Activated T-cell treated with anti-CD3 and anti-CD28 coated beads, Interleukin-2, amount 50 U/mL, for 1 hour (primary cell): ENCODE data around the gene CDK3.
"Not testable (repeated sequence)": the region's sequence is repeated elsewhere in the genome, so short reads cannot be mapped to it uniquely, and the experiment has no call there.

Source experiments
- DNase-seq: peaks from one replicate; pipeline ENCODE4 v3.0.0-alpha.2; 2020

The CDK3 gene

GRCh38 chr17:76017481-76018339, 17.1 kb downstream of the CDK3 start:
- DNase-seq, result no peak

GRCh38 chr17:76018340-76018680, 17.7 kb downstream of the CDK3 start:
- DNase-seq, result no peak

- DNase-seq, result no peak
Measured at GRCh38 chr17:76018801-76019200, 18.1 kb downstream of the CDK3 start.

GRCh38 chr17:76019833-76020467, 19.3 kb downstream of the CDK3 start:
- no peak for DNase-seq

GRCh38 chr17:76022285-76022684, 21.6 kb downstream of the CDK3 start:
- DNase-seq, result no peak

DNA sequence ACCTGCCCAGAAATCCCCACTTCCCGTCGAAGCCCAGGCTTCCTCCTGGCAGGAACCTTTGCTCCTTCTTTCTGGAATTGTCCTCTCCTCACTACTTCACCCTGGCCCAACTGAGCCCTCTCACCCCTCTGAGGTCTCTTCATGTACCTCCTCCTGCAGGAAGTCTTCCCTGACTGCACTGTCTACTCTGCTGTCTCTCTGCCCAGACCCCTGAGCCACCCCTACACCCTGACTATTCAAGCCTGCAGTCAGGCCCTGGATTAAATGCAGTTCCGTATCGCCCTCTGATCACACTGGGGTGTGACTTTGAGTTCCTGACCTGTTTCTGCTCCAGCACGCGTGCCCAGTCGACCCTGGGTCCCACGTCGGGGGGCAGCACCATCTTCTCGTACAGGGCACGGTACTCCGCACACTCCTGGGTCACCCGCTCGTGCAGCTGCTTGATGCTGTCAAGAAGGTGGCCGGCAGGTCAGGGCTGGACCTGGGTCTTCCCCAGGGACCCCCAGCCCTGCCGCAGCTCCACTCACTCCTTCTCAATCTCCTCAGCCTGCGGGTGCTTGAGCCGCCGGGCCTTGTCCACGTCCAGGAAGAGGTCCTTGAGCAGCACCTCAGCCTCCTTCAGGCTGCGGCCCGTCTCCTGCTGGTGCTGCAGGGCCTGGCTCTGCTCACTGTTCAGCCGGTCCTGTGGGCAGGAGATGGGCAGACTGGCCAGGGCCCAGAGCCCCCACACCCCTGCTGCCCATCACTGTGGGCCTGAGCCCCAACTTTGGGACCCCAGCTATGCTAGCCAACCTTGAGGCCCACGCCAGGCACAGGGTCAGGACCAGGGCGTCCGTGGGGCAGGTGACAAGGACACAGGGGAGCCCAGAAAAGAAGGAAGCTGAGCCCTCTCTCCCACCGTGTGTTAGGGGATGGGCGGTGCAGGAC, 22.6 kb downstream of the CDK3 start:
- DNase-seq, result no peak

- DNase-seq, result no peak
Measured at GRCh38 chr17:76023900-76024237, 23.2 kb downstream of the CDK3 start.

DNA sequence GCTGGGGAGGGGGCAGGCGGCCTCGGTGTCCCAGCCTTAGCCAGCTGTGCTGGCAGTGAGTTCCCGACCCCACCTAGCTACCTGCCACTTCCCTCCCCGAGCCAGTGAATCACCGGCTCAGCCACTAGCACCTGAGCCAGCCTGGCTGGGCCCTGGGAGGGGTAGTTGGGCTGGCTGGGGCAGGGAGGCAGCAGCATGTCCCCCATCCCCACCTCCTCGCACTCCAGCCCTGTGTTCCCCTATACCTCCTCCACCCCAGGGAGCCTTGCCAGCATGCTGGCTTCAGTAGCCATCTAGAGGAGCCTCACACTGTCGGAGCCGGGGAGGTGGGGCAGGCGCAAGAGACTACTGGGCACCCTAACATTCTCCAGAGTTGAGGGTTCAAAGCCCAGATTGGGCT, 23.7 kb downstream of the CDK3 start:
- DNase-seq, result no peak

GRCh38 chr17:76025294-76025693, 24.6 kb downstream of the CDK3 start:
- DNase-seq, result no peak

DNA sequence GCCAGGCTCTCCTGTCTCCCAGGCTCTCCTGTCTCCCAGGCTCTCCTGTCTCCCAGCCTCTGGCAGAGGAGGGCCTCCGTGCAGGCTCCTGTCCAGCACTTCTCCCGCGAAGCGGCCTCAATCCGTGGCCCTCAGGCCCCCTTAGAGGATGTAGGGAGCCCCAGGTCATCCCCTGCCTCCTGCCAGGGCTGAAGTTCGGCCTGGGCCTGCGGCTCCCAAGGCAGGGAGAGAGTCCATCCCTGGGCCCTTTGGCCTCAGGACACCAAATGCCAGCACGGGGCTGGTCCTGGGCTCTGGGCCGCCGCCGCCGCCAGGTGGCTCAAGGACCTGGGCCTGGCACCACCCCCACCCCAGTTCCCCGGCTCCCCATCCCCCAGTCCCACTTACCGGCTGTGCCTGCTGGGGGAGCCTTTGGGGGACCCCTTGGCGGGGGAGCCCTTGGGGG, 26.1 kb downstream of the CDK3 start:
- DNase-seq, result no peak

- DNase-seq, result no peak
Measured at GRCh38 chr17:76027159-76027839, 26.6 kb downstream of the CDK3 start, which contains the start of gene EVPL. TSS of gene EVPL (minus strand) at chr17:76027306. CDS start at chr17:76027198, 108 bp downstream.

GRCh38 chr17:76032073-76032779, 31.6 kb downstream of the CDK3 start:
- no peak for DNase-seq

DNA sequence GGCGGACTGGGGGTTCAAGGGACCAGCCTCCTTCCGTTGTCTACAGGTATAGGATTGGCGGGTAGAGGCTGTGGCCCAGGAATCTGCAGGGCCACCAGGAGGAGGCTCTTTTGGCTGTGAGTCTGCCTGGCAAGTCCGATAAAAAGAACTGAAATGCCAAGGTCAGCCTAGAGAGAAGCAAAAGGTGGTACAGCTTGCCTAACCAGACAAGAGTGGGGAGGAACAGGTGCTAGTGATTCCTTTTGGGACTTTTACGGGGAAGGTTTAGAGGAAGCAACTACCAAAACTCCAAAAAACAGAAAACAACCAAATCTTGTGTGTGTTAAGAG, 32.1 kb downstream of the CDK3 start:
- DNase-seq, result no peak

- no peak for DNase-seq
Measured at GRCh38 chr17:76033139-76033538, 32.5 kb downstream of the CDK3 start.

GRCh38 chr17:76034428-76035350, 34.0 kb downstream of the CDK3 start:
- no peak for DNase-seq

DNA sequence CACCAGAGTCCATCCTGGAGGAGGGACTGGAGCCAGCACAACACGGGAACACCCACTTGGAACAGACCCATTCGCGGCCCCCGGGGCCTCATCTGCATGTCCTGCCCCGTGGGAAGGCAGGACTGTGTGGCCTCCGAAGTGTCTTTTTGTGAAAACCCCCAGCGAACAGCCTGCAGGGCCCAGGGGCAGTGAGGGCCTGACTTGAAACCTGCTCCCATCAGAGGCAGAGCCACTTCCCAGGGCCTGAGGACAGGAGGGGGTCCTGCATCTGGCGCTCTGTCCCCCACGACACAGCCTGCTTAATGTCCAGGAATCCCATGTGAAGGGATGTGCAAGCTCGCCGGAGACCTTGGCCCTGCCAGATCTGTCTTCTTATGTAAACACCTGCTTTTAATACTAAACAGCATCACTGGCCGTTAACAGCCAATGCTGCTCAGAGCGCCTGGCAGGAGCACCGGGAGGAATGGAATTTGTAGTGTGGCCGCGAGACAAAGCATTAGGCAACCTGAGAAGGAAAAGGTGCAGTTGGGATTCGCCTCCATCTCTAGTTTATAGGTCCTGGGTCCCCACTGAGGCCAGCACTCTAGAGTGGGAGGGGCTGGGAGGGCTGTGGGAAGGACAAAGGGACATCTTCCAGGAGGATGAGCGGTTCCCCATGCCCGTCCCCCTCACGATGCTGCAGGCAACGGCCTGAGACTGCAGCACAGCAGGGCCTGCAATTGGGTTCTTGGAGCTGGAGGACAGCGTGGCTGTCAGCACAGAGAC, 36.0 kb downstream of the CDK3 start:
- DNase-seq, result no peak

GRCh38 chr17:76038050-76038449, 37.4 kb downstream of the CDK3 start:
- DNase-seq, result no peak

GRCh38 chr17:76039121-76039520, 38.5 kb downstream of the CDK3 start:
- DNase-seq, result no peak

GRCh38 chr17:76040376-76040775, 39.7 kb downstream of the CDK3 start:
- DNase-seq, result no peak

- DNase-seq, result not testable (repeated sequence)
Measured at GRCh38 chr17:76042868-76043267, 42.2 kb downstream of the CDK3 start.
